HL-60 (cell line): ENCODE results near the gene ZCCHC2.

Experiments used
- CTCF ChIP-seq: IDR thresholded peaks from one replicate; pipeline ENCODE4 v1.5.1; 2011; ENCODE audit warnings: low read length, control low read depth, inconsistent platforms; ENCODE audit not compliant: insufficient read depth
- SPI1 ChIP-seq: IDR thresholded peaks from 2 replicates; pipeline ENCODE4 v1.6.1; 2012; ENCODE audit warnings: low read depth, mild to moderate bottlenecking, borderline replicate concordance

- no peak for TF ChIP-seq CTCF
- TF ChIP-seq SPI1, result no peak
These were observed 80.4 kb downstream of the ZCCHC2 start for GRCh38 chr18:62603211-62603610.
